HEK293 (cell line): Measurements from ENCODE around the gene SAMD4A.

Experiments
- CTCF ChIA-PET: fragments of 350-600 bp; formaldehyde crosslinking; extraction: SDS; loops from one replicate; lab custom pipeline; 2021; ENCODE audit warnings: antibody characterized with exemption; lab: Yijun Ruan, JAX
- POLR2A ChIA-PET: fragments of 300-600 bp; formaldehyde crosslinking; extraction: SDS; loops from one replicate; lab custom pipeline; 2020; ENCODE audit warnings: antibody characterized with exemption, inconsistent platforms; lab: Yijun Ruan, JAX
- H3K27ac ChIP-seq: fragments of 200-500 bp; sonication (Bioruptor generic); 2 replicates; pipeline ENCODE4 v1.5.1; 2014; ENCODE audit warnings: low read depth, low read length, control low read depth, inconsistent platforms; ENCODE audit errors: extremely low read depth
- H3K36me3 ChIP-seq, 2 experiments: fragments of 200-500 bp in 1 of 2; sonication (Bioruptor generic) in 1 of 2; 1 replicate in 1 of 2; 2 replicates in 1 of 2; pipeline ENCODE4 v1.5.1; 2014 to 2017; ENCODE audit warnings: inconsistent platforms in 2 of 2, low read length in 2 of 2; ENCODE audit not compliant: control insufficient read depth in 2 of 2, insufficient read depth in 1 of 2
- H3K4me1 ChIP-seq: fragments of 200-500 bp; sonication (Bioruptor generic); 2 replicates; pipeline ENCODE4 v1.5.1; 2014; ENCODE audit warnings: mild to moderate bottlenecking, low read length, inconsistent platforms; ENCODE audit not compliant: control insufficient read depth, insufficient read depth
- H3K4me3 ChIP-seq: 2 replicates; pipeline ENCODE4 v1.5.1; 2011; ENCODE audit warnings: low read depth, mild to moderate bottlenecking, control low read depth, low read length, moderate library complexity
- H3K9me3 ChIP-seq: fragments of 200-500 bp; sonication (Bioruptor generic); 2 replicates; pipeline ENCODE4 v1.5.1; 2014; ENCODE audit warnings: low read depth, low read length, inconsistent platforms; ENCODE audit not compliant: control insufficient read depth, insufficient read depth
- GLI4 ChIP-seq: fragments of 450-650 bp; formaldehyde crosslinking; IDR thresholded peaks from 2 replicates; pipeline ENCODE4 v1.5.1; 2016; ENCODE audit warnings: missing biosample characterization, missing genetic modification characterization
- HOXC10 ChIP-seq: sonication (generic); formaldehyde crosslinking; IDR thresholded peaks from 2 replicates; pipeline ENCODE4 v1.8.1; 2023; ENCODE audit warnings: mild to moderate bottlenecking, missing genetic modification reagents
- MEIS1 ChIP-seq: sonication (generic); formaldehyde crosslinking; IDR thresholded peaks from 2 replicates; pipeline ENCODE4 v1.8.1; 2022; ENCODE audit warnings: missing genetic modification reagents, mild to moderate bottlenecking, borderline replicate concordance
- SCRT1 ChIP-seq: fragments of 450-650 bp; formaldehyde crosslinking; IDR thresholded peaks from 2 replicates; pipeline ENCODE4 v1.5.1; 2016; ENCODE audit warnings: missing biosample characterization, missing genetic modification characterization, borderline replicate concordance
- SP2 ChIP-seq: fragments of 450-650 bp; formaldehyde crosslinking; IDR thresholded peaks from 2 replicates; pipeline ENCODE4 v1.5.1; 2016; ENCODE audit warnings: missing biosample characterization, missing genetic modification characterization
- SP3 ChIP-seq: fragments of 450-650 bp; formaldehyde crosslinking; IDR thresholded peaks from 2 replicates; pipeline ENCODE4 v1.5.1; 2016; ENCODE audit warnings: missing biosample characterization, missing genetic modification characterization
- ZBTB8A ChIP-seq: fragments of 450-650 bp; formaldehyde crosslinking; IDR thresholded peaks from 2 replicates; pipeline ENCODE4 v1.5.1; 2016; ENCODE audit warnings: missing biosample characterization, missing genetic modification characterization
- ZNF10 ChIP-seq: fragments of 450-650 bp; formaldehyde crosslinking; IDR thresholded peaks from 2 replicates; pipeline ENCODE4 v1.5.1; 2017; ENCODE audit warnings: missing biosample characterization, missing genetic modification characterization
- ZNF184 ChIP-seq: fragments of 450-650 bp; IDR thresholded peaks from 2 replicates; pipeline ENCODE4 v1.5.1; 2018; ENCODE audit warnings: missing biosample characterization, mild to moderate bottlenecking, missing genetic modification characterization
- ZNF214 ChIP-seq: fragments of 450-650 bp; formaldehyde crosslinking; IDR thresholded peaks from 2 replicates; pipeline ENCODE4 v1.5.1; 2017; ENCODE audit warnings: missing biosample characterization, mild to moderate bottlenecking, missing genetic modification characterization, borderline replicate concordance
- ZNF223 ChIP-seq: fragments of 450-650 bp; formaldehyde crosslinking; IDR thresholded peaks from 2 replicates; pipeline ENCODE4 v1.5.1; 2016; ENCODE audit warnings: missing biosample characterization, missing genetic modification characterization
- ZNF23 ChIP-seq: fragments of 450-650 bp; formaldehyde crosslinking; IDR thresholded peaks from 2 replicates; pipeline ENCODE4 v1.5.1; 2016; ENCODE audit warnings: missing biosample characterization, missing genetic modification characterization, borderline replicate concordance
- ZNF335 ChIP-seq: fragments of 450-650 bp; formaldehyde crosslinking; conservative IDR thresholded peaks from 2 replicates; pipeline ENCODE4 v1.5.1; 2016; ENCODE audit warnings: missing biosample characterization, missing genetic modification characterization
- ZNF350 ChIP-seq: fragments of 450-650 bp; formaldehyde crosslinking; IDR thresholded peaks from 2 replicates; pipeline ENCODE4 v1.5.0; 2017; ENCODE audit warnings: missing biosample characterization, mild to moderate bottlenecking, missing genetic modification characterization
- ZNF362 ChIP-seq: fragments of 450-650 bp; formaldehyde crosslinking; IDR thresholded peaks from 2 replicates; pipeline ENCODE4 v1.5.1; 2016; ENCODE audit warnings: missing biosample characterization, missing genetic modification characterization
- ZNF366 ChIP-seq: fragments of 450-650 bp; formaldehyde crosslinking; conservative IDR thresholded peaks from 2 replicates; pipeline ENCODE4 v1.5.1; 2016; ENCODE audit warnings: missing biosample characterization, missing genetic modification characterization
- ZNF624 ChIP-seq: fragments of 450-650 bp; formaldehyde crosslinking; IDR thresholded peaks from 2 replicates; pipeline ENCODE4 v1.5.1; 2017; ENCODE audit warnings: missing biosample characterization, missing genetic modification characterization
- ZNF626 ChIP-seq: fragments of 450-650 bp; sonication (Bioruptor Pico); formaldehyde crosslinking; IDR thresholded peaks from 2 replicates; pipeline ENCODE4 v1.5.1; 2018; ENCODE audit warnings: missing biosample characterization, missing genetic modification characterization, inconsistent platforms
- ZNF776 ChIP-seq: fragments of 450-650 bp; formaldehyde crosslinking; IDR thresholded peaks from 2 replicates; pipeline ENCODE4 v1.5.0; 2017; ENCODE audit warnings: missing biosample characterization, missing genetic modification characterization, borderline replicate concordance
- ZNF785 ChIP-seq: fragments of 450-650 bp; formaldehyde crosslinking; IDR thresholded peaks from 2 replicates; pipeline ENCODE4 v1.5.1; 2016; ENCODE audit warnings: missing biosample characterization, missing genetic modification characterization
- ZSCAN23 ChIP-seq: fragments of 450-650 bp; formaldehyde crosslinking; IDR thresholded peaks from 2 replicates; pipeline ENCODE4 v1.5.1; 2016; ENCODE audit warnings: missing biosample characterization, missing genetic modification characterization
- TF ChIP-seq, protein P1 (sequence below): fragments of 450-650 bp; formaldehyde crosslinking; IDR thresholded peaks from 2 replicates; pipeline ENCODE4 v1.5.1; 2016; ENCODE audit warnings: missing biosample characterization, missing genetic modification characterization
- TF ChIP-seq, protein P2 (sequence below): fragments of 450-650 bp; formaldehyde crosslinking; IDR thresholded peaks from 2 replicates; pipeline ENCODE4 v1.5.1; 2017; ENCODE audit warnings: missing biosample characterization, mild to moderate bottlenecking, missing genetic modification characterization, moderate library complexity
- TF ChIP-seq, protein P3 (sequence below): sonication (generic); formaldehyde crosslinking; IDR thresholded peaks from 2 replicates; pipeline ENCODE4 v1.8.1; 2022; ENCODE audit warnings: mild to moderate bottlenecking, moderate library complexity, missing genetic modification reagents

Gene SAMD4A

DNA sequence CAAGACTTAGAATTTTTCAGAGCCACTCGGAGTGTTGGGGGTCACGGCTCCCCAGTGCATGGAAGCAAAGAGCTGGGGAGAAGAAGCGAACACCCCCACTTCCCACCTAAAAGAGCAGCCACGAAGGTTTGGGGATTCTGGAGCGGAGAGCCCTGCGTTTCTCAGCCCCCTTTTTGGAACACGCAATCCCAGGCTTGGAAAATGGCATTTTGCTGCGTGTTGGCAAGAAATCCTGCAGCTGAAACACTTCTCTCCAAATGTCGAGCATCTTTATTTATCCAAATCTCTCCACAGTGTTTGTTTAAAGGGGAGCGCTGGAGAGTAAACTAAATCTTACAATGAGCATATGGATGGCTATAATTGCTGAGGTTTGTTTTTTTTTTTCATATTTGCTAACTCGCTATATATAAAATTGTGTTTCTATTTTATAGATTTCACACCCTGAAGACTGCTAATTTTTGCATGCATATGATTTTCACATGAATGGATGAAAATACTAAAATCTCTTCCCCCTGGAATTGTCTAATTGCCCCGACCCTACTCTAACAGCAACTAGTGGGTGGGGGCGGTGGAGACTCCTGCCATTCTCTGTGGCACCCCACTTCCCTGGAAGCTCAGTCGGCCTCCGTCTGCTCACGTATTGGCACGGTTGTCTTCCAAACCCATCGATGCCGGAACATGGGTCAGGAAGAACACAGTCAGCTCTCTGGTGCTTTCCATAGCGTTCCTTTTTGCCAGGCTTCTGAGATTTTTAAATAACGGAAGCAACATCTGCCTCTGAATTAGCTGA lies 215.2 kb downstream of the SAMD4A start:
- H3K9me3 ChIP-seq, result no peaks in the 10 kb centered on the region
- no peak overlapping the region for H3K27ac ChIP-seq
- H3K36me3 ChIP-seq, result peaks cover 0 to 5% of the 10 kb centered on the region in 2 experiments; a peak in 1 of 3 replicates
- ChIA-PET POLR2A (no interaction called here), CTCF (interaction anchor here (0.6 to 4.3 kb wide), 2 partner anchors 8 to 196 kb away, joined by 3 to 27 read pairs; no protein-coding TSS in a partner anchor)
- TF ChIP-seq GLI4 (tag by site-specific recombination) (no peak), ZNF350 (no peak), ZNF223 (no peak), ZNF23 (tag by site-specific recombination) (no peak)
- H3K4me1 ChIP-seq, result no peaks in the 10 kb centered on the region; the same call in 1 of the 2 replicates
- H3K4me3 ChIP-seq, result no peak overlapping the region

DNA sequence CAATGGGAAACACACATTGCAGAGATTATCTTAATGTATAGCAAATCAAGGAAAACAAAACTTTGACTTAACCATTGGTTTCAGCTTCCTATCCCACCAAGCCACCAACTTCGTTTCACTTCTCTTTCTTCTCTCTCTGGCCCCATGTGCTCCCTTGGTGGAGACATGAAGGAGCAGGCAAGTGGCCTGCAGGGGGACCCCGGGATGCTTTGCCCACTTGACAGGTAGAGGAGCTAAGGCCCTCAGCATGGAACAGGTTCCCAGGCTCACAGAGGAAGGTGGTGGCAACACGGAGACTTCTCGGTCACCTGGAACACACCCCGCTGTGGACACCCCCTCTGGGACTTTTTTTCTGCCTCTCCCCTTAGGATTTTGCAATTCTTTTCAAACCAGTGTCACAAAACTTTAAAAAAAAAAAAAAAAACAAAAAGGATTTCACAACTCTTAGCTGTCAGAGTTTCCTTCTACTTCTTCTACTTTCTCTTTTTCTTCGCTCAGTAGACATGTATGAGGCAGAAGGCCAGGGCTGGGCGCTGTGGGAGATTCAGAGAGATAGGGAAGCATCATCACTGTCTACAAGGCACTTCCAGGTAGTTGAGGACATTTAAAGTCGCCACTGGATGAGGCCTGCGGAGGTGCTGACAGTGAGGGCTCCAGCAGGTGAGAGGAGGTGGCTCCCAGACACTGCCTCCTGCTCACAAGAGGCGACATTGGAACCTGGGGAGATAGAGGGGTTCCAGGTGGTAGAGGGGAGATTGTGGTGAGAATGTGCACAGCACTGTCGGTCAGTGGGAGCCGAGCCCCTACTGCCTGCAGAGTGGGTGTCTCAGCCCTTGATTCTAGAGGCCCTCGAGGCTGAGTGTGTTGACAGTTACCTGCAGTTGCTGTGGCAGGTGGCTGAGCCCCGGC lies 216.1 kb downstream of the SAMD4A start:
- no peaks in the 10 kb centered on the region for H3K9me3 ChIP-seq
- H3K36me3 ChIP-seq, result peaks cover 0 to 5% of the 10 kb centered on the region in 2 experiments; a peak in 1 of 3 replicates
- H3K27ac ChIP-seq, result no peak overlapping the region
- H3K4me3 ChIP-seq, result no peak overlapping the region
- ChIA-PET POLR2A (no interaction called here), CTCF (interaction anchor here (0.6 to 4.3 kb wide), 2 partner anchors 9 to 197 kb away, joined by 3 to 27 read pairs; no protein-coding TSS in a partner anchor)
- H3K4me1 ChIP-seq, result no peaks in the 10 kb centered on the region; the same call in 1 of the 2 replicates
- TF ChIP-seq, protein P1, sequence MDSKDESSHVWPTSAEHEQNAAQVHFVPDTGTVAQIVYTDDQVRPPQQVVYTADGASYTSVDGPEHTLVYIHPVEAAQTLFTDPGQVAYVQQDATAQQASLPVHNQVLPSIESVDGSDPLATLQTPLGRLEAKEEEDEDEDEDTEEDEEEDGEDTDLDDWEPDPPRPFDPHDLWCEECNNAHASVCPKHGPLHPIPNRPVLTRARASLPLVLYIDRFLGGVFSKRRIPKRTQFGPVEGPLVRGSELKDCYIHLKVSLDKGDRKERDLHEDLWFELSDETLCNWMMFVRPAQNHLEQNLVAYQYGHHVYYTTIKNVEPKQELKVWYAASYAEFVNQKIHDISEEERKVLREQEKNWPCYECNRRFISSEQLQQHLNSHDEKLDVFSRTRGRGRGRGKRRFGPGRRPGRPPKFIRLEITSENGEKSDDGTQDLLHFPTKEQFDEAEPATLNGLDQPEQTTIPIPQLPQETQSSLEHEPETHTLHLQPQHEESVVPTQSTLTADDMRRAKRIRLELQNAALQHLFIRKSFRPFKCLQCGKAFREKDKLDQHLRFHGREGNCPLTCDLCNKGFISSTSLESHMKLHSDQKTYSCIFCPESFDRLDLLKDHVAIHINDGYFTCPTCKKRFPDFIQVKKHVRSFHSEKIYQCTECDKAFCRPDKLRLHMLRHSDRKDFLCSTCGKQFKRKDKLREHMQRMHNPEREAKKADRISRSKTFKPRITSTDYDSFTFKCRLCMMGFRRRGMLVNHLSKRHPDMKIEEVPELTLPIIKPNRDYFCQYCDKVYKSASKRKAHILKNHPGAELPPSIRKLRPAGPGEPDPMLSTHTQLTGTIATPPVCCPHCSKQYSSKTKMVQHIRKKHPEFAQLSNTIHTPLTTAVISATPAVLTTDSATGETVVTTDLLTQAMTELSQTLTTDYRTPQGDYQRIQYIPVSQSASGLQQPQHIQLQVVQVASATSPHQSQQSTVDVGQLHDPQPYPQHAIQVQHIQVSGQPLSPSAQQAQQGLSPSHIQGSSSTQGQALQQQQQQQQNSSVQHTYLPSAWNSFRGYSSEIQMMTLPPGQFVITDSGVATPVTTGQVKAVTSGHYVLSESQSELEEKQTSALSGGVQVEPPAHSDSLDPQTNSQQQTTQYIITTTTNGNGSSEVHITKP (tag by site-specific recombination), result no peak
- TF ChIP-seq ZNF626, result no peak
- no peak for TF ChIP-seq ZNF214
- TF ChIP-seq, protein P2, sequence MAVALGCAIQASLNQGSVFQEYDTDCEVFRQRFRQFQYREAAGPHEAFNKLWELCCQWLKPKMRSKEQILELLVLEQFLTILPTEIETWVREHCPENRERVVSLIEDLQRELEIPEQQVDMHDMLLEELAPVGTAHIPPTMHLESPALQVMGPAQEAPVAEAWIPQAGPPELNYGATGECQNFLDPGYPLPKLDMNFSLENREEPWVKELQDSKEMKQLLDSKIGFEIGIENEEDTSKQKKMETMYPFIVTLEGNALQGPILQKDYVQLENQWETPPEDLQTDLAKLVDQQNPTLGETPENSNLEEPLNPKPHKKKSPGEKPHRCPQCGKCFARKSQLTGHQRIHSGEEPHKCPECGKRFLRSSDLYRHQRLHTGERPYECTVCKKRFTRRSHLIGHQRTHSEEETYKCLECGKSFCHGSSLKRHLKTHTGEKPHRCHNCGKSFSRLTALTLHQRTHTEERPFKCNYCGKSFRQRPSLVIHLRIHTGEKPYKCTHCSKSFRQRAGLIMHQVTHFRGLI (tag by site-specific recombination), result no peak
- no peak for TF ChIP-seq ZNF335 (tag by site-specific recombination)
- no peak for TF ChIP-seq ZNF184 (tag by site-specific recombination)
- no peak for TF ChIP-seq ZNF785
- TF ChIP-seq MEIS1 (CRISPR knock-in tag), result no peak
- TF ChIP-seq SP2 (tag by site-specific recombination), result no peak
- no peak for TF ChIP-seq ZNF624 (tag by site-specific recombination)
- TF ChIP-seq ZNF366 (tag by site-specific recombination), result no peak
- TF ChIP-seq SP3 (tag by site-specific recombination), result no peak
- TF ChIP-seq ZNF362 (tag by site-specific recombination), result no peak
- TF ChIP-seq HOXC10 (CRISPR knock-in tag), result no peak
- no peak for TF ChIP-seq ZNF10 (tag by site-specific recombination)
- TF ChIP-seq, protein P3, sequence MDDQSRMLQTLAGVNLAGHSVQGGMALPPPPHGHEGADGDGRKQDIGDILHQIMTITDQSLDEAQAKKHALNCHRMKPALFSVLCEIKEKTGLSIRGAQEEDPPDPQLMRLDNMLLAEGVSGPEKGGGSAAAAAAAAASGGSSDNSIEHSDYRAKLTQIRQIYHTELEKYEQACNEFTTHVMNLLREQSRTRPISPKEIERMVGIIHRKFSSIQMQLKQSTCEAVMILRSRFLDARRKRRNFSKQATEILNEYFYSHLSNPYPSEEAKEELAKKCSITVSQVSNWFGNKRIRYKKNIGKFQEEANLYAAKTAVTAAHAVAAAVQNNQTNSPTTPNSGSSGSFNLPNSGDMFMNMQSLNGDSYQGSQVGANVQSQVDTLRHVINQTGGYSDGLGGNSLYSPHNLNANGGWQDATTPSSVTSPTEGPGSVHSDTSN, result no peak
- no peak for TF ChIP-seq ZBTB8A (tag by site-specific recombination)
- TF ChIP-seq ZSCAN23 (tag by site-specific recombination), result no peak
- no peak for TF ChIP-seq ZNF776
- TF ChIP-seq SCRT1 (tag by site-specific recombination), result no peak
